Islet precursor cell (in vitro differentiated cells): ENCODE measurements around the gene RNF8.
"Not testable (repeated sequence)": the region's sequence is repeated elsewhere in the genome, so short reads cannot be mapped to it uniquely, and the experiment has no call there.

Experiments used
- DNase-seq: peaks from one replicate; pipeline ENCODE4 v3.0.0-alpha.2; 2018

The RNF8 gene

GRCh38 chr6:37401658-37402057, 47.9 kb downstream of the RNF8 start:
- not testable (repeated sequence) for DNase-seq

DNA sequence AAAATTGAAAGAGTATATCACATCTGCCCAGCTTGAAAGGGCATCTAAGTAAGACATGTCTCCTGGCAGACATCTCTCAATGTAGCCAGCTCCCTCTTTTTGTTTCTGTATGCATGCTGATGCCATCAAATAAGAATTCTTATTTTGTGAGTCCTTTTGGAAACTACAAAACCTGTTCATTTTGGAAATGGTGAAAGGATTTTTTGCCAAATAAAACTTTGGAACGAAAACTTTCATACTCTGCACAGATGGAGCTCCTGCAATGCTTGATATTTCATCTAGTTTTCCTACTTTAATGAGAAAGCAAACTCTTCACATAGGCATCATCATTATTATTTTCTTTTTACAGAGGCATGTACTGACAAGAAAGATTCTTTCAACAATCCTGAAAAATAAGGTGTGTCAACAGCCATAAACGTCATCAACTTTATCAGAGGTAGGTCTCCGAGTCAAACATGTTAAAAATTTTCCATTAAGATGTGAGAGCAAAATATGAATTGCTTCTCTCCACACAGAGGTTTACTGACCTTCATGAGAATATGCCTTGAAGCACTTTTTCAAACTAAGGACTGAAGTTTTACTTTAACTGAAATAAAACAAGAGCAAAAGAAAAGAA, 53.1 kb downstream of the RNF8 start:
- DNase-seq = no peak

DNA sequence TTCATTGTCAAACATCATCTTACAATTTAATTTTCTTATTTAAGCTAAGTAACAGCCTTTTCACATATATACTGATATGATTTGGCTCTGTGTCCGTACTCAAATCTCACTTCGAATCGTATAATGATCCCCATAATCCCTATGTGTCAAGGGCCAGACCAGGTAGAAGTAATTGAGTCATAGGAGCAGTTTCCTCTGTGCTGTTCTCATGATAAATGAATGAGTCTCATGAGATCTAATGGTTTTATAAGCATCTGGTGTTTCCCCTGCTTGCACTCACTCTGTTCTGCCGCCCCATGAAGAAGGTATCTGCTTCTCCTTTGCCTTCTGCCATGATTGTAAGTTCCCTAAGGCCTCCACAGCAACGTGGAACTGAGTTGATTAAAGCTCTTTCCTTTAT, 54.2 kb downstream of the RNF8 start:
- no peak for DNase-seq

DNA sequence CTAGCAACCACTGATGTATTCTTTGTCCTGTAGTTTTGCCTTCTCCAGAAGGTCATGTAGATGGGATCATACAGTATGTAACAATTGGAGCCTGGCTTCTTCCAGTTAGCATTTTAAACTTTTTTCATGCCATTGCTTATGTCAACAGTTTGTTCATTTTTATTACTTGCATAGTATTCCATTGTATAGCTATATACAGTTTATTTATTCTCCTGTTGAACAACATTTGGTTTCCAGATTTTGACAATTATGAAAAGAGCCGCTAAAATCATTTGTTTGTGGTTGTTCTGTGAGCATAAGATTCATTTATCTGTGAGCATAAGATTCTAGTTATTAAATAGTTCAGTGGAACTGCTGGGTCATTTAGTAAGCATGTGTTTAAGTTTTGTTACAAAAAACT, 55.7 kb downstream of the RNF8 start:
- no peak for DNase-seq

- no peak for DNase-seq
Measured at GRCh38 chr6:37417393-37417792, 63.6 kb downstream of the RNF8 start.

GRCh38 chr6:37418722-37419121, 64.9 kb downstream of the RNF8 start:
- no peak for DNase-seq

DNA sequence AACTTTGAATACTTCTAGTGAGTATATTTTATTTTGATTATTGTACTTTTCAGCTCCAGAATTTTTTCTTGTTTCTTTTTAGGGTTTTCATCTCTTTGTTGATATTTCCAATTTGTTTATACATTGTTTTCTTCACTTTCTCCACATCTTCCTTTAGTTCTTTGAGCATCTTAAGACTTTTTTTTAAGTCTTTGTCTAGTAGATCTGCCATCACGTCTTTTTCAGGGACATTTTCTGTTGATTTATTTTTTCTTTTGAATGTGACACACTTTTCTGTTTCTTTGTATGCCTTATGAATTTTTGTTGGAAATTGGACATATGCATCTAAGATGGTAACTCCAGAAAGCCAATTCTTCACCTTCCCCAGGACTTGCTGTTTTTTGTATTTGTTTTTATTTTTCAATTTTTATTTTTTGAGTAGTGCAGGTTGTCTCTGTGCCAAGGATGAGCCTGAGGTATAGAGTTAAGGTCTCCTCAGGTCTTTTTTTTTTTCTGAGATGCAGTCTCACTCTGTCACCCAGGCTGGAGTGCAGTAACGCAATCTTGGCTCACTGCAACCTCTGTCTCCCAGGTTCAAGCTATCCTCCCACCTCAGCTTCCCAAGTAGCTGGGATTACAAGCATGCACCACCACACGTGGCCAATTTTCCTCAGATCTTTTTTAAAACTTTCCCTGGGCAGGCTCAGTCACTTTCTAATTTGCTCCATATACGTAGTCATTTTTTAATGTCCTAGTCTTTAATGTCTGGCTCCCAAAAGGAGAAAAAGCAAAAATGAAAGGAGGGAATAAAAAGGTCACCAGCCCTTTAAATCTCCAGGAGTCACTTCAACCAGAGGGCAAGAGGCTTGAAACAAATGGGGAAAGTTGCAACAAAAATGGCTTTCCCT, 72.5 kb downstream of the RNF8 start:
- DNase-seq = no peak

- no peak for DNase-seq
Measured at GRCh38 chr6:37426945-37427510, 73.2 kb downstream of the RNF8 start.

- no peak for DNase-seq
Measured at GRCh38 chr6:37429352-37429750, 75.6 kb downstream of the RNF8 start.

- no peak for DNase-seq
Measured at GRCh38 chr6:37432590-37432915, 78.8 kb downstream of the RNF8 start.

GRCh38 chr6:37432916-37433656, 79.3 kb downstream of the RNF8 start, which contains the start of gene CMTR1:
CMTR1 (plus strand) TSS chr6:37433221; CDS start chr6:37435630, 2,409 bp downstream.
- peak; percentile 95 for DNase-seq

DNA sequence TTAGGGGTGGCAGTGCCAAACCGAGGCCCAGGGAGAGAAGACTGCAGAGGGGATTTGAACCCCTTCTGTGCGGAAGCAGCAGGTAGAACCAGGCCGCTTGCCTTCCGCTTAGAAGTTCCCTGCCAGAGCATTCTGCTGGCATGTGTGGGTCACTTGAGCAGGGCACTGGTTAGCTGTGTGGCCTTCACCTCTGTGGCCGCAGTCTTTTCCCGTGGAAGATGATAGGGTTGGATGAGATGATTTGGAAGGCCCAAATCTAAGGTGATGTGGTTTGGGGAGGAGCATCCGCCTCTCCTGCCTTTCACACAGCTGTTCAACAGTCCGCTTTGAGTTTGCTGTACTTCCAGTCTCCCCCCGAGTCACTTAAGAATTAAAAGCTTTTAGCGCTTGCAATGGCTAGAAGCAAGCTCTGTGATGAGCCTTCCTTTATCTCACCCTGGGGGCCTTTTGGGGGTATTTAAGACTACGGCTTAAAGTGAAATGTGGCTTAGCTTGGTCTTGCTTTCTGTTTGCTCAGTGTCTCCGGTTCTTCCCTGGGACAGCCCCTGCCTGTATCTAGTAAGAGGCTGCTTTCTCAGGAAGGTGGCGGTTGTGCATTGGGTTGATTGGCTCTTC, 80.0 kb downstream of the RNF8 start:
- DNase-seq = peak; percentile 58

DNA sequence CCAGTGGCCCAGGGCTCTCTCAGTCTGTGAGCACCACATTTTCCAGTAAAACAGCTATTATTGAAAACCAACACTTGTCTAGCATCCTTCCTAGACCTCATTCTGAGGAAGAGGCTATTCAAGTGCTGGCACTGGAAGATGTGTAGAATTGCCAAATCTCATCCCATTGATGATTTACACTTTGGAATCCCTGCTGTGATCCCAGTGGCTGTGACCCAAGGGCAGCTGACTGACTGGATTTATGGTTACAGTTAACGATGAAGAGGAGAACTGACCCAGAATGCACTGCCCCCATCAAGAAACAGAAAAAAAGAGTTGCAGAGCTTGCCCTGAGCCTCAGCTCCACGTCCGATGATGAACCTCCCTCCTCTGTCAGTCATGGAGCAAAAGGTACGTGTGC, 81.6 kb downstream of the RNF8 start:
- DNase-seq = no peak

DNA sequence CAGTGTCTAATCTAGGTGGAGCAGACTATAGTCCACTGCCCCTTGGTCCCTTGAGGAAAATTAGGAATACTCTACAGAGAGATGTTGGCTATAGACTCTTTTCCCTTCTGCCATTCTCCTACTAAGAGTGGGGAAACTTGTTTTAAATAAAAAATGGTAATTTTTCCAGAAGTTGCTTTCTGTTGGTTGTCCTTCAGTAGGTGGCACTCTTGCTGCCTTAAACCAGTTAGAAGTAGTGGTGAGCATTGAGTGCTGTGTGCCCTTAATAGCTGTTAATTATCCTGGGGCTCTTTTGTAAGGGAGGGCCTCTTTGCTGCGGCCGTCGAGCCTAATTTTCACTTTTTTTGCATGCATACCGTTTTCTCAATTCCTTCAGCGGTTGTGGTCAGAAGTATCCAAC, 82.0 kb downstream of the RNF8 start:
- no peak for DNase-seq

DNA sequence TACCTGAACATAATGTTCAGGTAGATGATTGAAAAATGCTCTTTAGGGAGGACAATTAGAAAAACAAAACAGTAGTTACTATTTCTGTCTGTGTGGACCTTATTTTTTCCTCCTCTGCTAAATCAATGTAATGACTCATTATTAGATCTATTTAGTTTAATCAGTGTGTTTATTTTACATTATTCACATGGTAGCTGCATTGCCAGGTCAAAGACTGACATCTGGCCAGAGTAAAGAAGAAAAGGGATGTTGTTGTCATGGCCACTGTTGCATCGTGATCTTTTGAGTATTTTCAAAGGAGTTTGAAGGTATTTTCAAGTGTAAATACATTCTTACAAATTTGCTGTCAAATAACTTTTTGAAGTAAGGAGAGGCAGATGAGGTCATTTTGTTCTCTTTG, 85.1 kb downstream of the RNF8 start:
- no peak for DNase-seq

GRCh38 chr6:37441651-37442050, 87.9 kb downstream of the RNF8 start:
- no peak for DNase-seq

GRCh38 chr6:37442416-37443215, 88.8 kb downstream of the RNF8 start:
- DNase-seq = no peak

DNA sequence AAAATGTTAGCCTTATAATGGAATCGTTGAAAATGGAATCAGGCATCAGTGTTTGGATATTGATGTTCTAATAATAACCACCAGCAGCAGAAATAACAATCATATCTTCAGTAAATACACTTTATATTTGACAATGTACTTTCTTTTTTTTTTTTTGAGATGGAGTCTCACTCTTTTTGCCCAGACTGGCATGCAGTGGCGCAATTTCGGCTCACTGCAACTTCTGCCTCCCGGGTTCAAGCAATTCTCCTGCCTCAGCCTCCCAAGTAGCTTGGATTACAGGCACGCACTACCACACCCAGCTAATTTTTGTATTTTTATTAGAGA, 89.4 kb downstream of the RNF8 start:
- not testable (repeated sequence) for DNase-seq
